GM18909 (cell line): ENCODE data around the gene SLC23A3.

Experiments
- ATAC-seq: cut with Tn5 transposase; IDR thresholded peaks from one replicate; pipeline ENCODE4 v1.9.1; 2021; ENCODE audit warnings: mild to moderate bottlenecking; ENCODE audit not compliant: unreplicated experiment, poor library complexity

SLC23A3 gene

GRCh38 chr2:219116776-219117646 lies 52.8 kb downstream of the SLC23A3 start:
- no peak for ATAC-seq

DNA sequence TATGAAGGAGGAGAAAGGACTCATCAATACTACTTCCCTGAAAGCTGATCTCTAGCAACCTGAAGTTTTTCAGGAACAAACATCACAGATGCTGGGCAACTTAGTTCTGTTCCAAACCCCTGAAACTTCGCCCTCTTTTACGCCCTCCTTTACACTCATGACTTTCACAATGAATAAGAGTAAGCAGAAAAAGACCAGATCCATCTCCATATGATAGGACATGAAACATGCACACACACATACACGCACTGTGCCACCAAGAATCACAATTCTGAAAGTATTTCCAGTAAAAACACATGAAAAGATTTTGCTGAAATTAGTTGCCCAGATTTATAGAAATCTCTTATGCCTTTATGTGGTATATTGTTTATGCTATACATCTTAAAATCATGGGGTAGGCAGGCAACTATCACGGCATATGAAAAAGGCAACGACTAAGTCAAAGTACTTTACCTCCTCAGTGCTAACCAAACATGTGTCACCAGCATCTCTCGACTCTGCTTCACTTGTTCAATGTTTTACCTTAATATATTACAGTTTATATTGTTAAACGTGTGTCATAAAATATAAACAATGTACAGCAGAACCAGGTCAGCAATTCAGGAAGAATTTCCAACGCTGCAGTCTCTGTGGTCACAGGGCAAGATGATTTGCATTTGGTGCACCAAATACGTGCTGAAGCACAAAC lies 57.0 kb downstream of the SLC23A3 start:
- no peak for ATAC-seq

- ATAC-seq: no peak
Observed at GRCh38 chr2:219112062-219112406, 57.8 kb downstream of the SLC23A3 start.
